ENCODE data around the gene SBK2. TPM values are rescaled to one million over a fixed set of nuclear protein-coding genes. Genes with fewer than 3 reads are reported as not detected.

The SBK2 gene
- total and polyA plus RNA-seq, 8 donors: 0.20 TPM; not detected in 7

- Histone ChIP-seq H3K4me1 (peaks cover 8 to 29% of the 10 kb centered on the region in 2 donors), H3K27ac (peak overlapping the region in 1 of 2 donors; percentile 87), H3K36me3 (peaks cover 0 to 24% of the 10 kb centered on the region in 2 donors), H3K9me3 (no peaks in the 10 kb centered on the region), H3K4me3 (no peak overlapping the region), H3K27me3 (peaks cover 0 to 23% of the 10 kb centered on the region in 2 donors)
- intact Hi-C loops (cut with DNase I): no loop called here
- peak; percentile 31 for ATAC-seq
- DNase-seq: no peak
- TF ChIP-seq, protein P1, sequence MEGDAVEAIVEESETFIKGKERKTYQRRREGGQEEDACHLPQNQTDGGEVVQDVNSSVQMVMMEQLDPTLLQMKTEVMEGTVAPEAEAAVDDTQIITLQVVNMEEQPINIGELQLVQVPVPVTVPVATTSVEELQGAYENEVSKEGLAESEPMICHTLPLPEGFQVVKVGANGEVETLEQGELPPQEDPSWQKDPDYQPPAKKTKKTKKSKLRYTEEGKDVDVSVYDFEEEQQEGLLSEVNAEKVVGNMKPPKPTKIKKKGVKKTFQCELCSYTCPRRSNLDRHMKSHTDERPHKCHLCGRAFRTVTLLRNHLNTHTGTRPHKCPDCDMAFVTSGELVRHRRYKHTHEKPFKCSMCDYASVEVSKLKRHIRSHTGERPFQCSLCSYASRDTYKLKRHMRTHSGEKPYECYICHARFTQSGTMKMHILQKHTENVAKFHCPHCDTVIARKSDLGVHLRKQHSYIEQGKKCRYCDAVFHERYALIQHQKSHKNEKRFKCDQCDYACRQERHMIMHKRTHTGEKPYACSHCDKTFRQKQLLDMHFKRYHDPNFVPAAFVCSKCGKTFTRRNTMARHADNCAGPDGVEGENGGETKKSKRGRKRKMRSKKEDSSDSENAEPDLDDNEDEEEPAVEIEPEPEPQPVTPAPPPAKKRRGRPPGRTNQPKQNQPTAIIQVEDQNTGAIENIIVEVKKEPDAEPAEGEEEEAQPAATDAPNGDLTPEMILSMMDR (IDR thresholded peaks at IDR 0.05): no peak
Observed at GRCh38 chr19:55581823-55582223, 44.9 kb upstream of the SBK2 start.

- Histone ChIP-seq H3K9me3 (no peaks in the 10 kb centered on the region), H3K27ac (peak overlapping the region; percentile 80 to 87), H3K4me1 (peaks cover 8 to 24% of the 10 kb centered on the region in 2 donors), H3K27me3 (peaks cover 0 to 17% of the 10 kb centered on the region in 2 donors), H3K4me3 (peak overlapping the region; percentile 76 to 83), H3K36me3 (peaks cover 0 to 26% of the 10 kb centered on the region in 2 donors)
- TF ChIP-seq, protein P1 (IDR thresholded peaks at IDR 0.05): no peak
- intact Hi-C loops (cut with DNase I): no loop called here
- peak; percentile 17 for ATAC-seq
- no peak for DNase-seq
Observed at GRCh38 chr19:55581145-55581822, 44.4 kb upstream of the SBK2 start.

DNA sequence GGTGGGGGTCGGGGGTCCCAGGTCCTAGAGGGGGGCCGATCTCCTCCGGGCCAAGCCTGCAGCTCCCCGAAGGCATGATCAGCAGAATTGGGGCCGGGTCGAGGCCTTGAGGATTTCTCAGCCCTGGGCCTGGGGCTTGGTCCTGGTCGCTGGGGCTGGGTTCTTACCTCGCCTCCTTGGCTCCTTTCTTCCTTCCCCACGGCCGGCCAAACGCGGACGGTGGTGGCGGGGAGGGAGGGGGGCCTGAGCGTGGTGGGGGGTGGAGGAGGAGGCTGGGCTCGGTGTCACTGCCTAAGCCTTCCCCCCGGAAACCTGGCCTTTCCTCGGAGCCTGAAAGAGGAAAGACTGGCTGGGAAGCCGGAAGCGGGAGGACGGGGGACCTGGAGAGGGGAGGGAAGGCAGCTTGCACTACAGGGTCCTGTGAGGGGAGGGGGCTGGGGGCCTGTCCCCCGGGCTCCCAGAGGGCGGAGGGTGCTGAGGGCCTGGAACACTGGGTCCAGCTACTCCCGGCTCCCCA lies 43.8 kb upstream of the SBK2 start, which contains the start of gene ZNF579:
Gene ZNF579 (minus strand): TSS at position 221 of the 517 bp plus-strand sequence. CDS start 1,209 bp downstream, outside the sequence.
- intact Hi-C loops (cut with DNase I): no loop called here
- H3K4me3 ChIP-seq: peak within 1 kb of the TSS; percentile 76 to 83
- no peaks in the 10 kb centered on the region for H3K9me3 ChIP-seq
- peak; percentile 81 to 90 (median 88) for DNase-seq
- peak; percentile 89 for ATAC-seq
- H3K4me1 ChIP-seq: peaks cover 8 to 18% of the 10 kb centered on the region in 2 donors
- peaks cover 0 to 11% of the 10 kb centered on the region in 2 donors for H3K27me3 ChIP-seq
- TF ChIP-seq, protein P1 (IDR thresholded peaks at IDR 0.05): no peak
- peaks cover 0 to 26% of the 10 kb centered on the region in 2 donors for H3K36me3 ChIP-seq
- peak within 1 kb of the TSS; percentile 80 to 87 for H3K27ac ChIP-seq

- Histone ChIP-seq H3K4me3 (peak overlapping the region; percentile 76 to 83), H3K36me3 (peaks cover 0 to 26% of the 10 kb centered on the region in 2 donors), H3K4me1 (peaks cover 5 to 17% of the 10 kb centered on the region in 2 donors), H3K27ac (peak overlapping the region; percentile 80 to 87), H3K27me3 (peaks cover 0 to 4% of the 10 kb centered on the region in 2 donors), H3K9me3 (no peaks in the 10 kb centered on the region)
- peak in 2 of 4 donors; percentile 39 to 44 for DNase-seq
- ATAC-seq: peak; percentile 58
- TF ChIP-seq, protein P1 (IDR thresholded peaks at IDR 0.05): no peak
- intact Hi-C loops (cut with DNase I): no loop called here
Observed at GRCh38 chr19:55579766-55580621, 43.1 kb upstream of the SBK2 start.
